GM12872 (cell line): Measurements from ENCODE around the gene USP37.

Experiments used
- CTCF ChIP-seq: IDR thresholded peaks from 3 replicates; pipeline ENCODE4 v1.5.1; 2011; ENCODE audit warnings: low read depth, mild to moderate bottlenecking, low read length, moderate library complexity; ENCODE audit not compliant: insufficient read depth

USP37 gene

GRCh38 chr2:218405086-218405745 is 162.9 kb downstream of the USP37 start:
- no peak for TF ChIP-seq CTCF

GRCh38 chr2:218404351-218405085 is 163.6 kb downstream of the USP37 start:
- TF ChIP-seq CTCF: no peak

- TF ChIP-seq CTCF: no peak
Measured at GRCh38 chr2:218403810-218404209, 164.3 kb downstream of the USP37 start.

- no peak for TF ChIP-seq CTCF
Measured at GRCh38 chr2:218402911-218403411, 165.2 kb downstream of the USP37 start.

GRCh38 chr2:218402491-218402901 is 165.7 kb downstream of the USP37 start:
- TF ChIP-seq CTCF: no peak

GRCh38 chr2:218401890-218402289 is 166.3 kb downstream of the USP37 start:
- TF ChIP-seq CTCF: no peak

GRCh38 chr2:218400930-218401881 is 166.9 kb downstream of the USP37 start:
- TF ChIP-seq CTCF: no peak
